GM12892 (cell line): ENCODE measurements around the gene IGDCC3.

ENCODE experiments used
- POLR2A ChIP-seq: IDR thresholded peaks from 2 replicates; pipeline ENCODE4 v1.6.1; 2011; ENCODE audit warnings: low read depth, low read length, control low read depth
- POLR2AphosphoS5 ChIP-seq: IDR thresholded peaks from 2 replicates; pipeline ENCODE4 v1.6.1; 2011; ENCODE audit warnings: low read depth, low read length, control low read depth

DNA sequence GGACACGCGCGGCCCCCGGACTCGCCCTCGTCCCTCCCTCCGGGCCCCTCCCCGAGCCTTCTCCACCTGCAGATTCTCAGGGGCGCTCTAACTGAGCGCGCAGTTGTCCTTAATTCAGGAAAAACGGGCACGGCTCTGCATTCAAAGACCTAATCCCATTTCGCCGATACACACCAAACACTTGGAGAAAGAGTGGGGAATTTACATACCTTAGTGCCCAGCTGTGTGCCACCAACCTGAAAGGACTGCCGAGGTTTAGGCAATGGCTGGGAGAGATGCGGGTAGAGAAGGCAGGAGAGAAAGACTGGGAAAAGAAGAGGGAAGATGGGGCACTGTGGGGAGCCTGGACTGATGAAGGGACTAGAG lies 21.8 kb downstream of the IGDCC3 start:
- no peak for TF ChIP-seq POLR2AphosphoS5
- no peak for TF ChIP-seq POLR2A
